PC-3 (cell line): ENCODE results near the gene CSHL1.
"Not testable (repeated sequence)": the region's sequence is repeated elsewhere in the genome, so short reads cannot be mapped to it uniquely, and the experiment has no call there.

ENCODE experiments used
- CTCF ChIP-seq: fragments of 300-600 bp; sonication (generic); conservative IDR thresholded peaks from 2 replicates; pipeline ENCODE4 v1.5.1; 2017; ENCODE audit warnings: antibody characterized with exemption, low read depth, mild to moderate bottlenecking, low read length
- EZH2phosphoT487 ChIP-seq: fragments of 300-600 bp; sonication (generic); IDR thresholded peaks from 2 replicates; pipeline ENCODE4 v1.6.1; 2018; ENCODE audit warnings: mild to moderate bottlenecking, antibody characterized with exemption, low read length, borderline replicate concordance

- not testable (repeated sequence) for TF ChIP-seq EZH2phosphoT487, CTCF
These were observed 9.0 kb upstream of the CSHL1 start for GRCh38 chr17:63920050-63920449.
